HG03064 (cell line): ENCODE measurements around the gene KIAA1614.

Experiments used
- ATAC-seq: cut with Tn5 transposase; IDR thresholded peaks from one replicate; pipeline ENCODE4 v1.9.1; 2021; ENCODE audit warnings: low read depth; ENCODE audit not compliant: unreplicated experiment

Gene KIAA1614

DNA sequence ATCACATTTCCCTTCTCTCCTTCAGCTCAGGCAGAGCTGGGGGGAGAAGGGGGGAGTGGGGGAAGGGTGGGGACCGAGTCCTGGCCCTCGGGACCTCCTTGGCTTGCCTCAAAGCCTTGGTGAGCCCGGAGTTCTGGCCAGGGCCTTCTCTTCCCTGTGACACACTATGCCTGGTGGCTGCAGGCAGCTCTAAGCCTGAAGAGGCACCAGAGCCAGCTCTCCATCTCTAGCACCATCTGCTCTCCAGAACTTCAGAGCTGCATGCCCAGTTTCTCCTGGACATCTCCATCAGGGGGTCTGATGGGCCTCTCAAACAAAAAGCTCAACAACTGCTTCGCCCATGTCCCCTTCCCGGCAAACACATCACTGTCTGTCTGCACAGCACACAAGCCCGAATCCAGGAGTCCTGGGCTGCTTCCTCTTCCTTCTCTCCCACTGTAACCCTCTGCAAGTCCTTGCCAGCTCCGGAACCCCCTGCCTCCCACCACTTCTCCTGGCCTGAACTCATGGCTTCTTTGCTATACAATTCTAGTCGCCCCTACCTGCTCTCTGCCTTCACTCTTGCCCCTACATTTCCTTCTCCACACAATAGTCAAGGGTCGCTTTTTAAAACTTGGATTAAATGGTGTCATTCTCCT lies 26.5 kb downstream of the KIAA1614 start:
- no peak for ATAC-seq

- no peak for ATAC-seq
These were observed 27.0 kb downstream of the KIAA1614 start for GRCh38 chr1:180939711-180940103.

- no peak for ATAC-seq
These were observed 27.7 kb downstream of the KIAA1614 start for GRCh38 chr1:180940445-180940844.

DNA sequence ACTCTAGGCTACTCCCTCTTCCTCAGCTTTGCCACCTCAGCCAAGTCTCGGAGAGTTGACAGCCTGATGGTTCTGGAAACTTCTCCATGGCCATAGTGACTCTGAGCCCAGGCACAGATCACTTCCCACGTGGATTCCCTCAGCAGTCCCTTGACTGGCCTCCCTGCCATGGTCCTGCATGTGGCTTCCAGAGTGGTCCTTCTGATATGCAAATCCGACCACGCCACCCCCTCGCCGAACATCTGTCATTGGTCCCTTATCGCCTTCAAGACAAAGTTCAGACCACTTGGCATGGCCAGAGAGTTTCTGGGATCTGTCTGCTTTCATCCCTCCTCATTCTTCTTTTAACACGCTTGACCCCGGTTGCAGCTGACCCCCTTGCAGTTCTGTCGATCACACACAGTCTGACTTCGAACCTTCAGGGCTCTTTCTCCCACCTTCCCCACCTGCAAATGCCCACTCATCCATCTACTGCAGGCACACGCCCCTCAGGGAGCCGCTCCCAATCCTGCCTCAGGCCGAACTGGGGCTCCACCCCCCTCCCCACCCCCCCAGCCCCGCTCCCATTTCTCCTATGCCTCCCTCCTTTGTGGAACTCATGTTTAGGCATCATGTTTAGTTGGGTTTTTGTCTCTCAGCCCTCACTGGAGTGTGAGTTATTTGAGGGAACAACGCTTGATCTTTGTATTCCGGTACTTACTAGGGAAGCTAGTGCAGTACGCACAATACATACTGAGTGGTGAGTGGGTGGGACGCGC lies 29.0 kb downstream of the KIAA1614 start:
- no peak for ATAC-seq

- no peak for ATAC-seq
These were observed 32.5 kb downstream of the KIAA1614 start for GRCh38 chr1:180945151-180945550.

- ATAC-seq: no peak
These were observed 32.9 kb downstream of the KIAA1614 start for GRCh38 chr1:180945551-180945950.

- ATAC-seq: no peak
These were observed 33.4 kb downstream of the KIAA1614 start for GRCh38 chr1:180946056-180946455.

- no peak for ATAC-seq
These were observed 34.1 kb downstream of the KIAA1614 start for GRCh38 chr1:180946541-180947498.

GRCh38 chr1:180947499-180947885 lies 34.8 kb downstream of the KIAA1614 start:
- no peak for ATAC-seq

- ATAC-seq: no peak
These were observed 35.4 kb downstream of the KIAA1614 start for GRCh38 chr1:180947901-180948640.

GRCh38 chr1:180948641-180949615 lies 36.2 kb downstream of the KIAA1614 start:
- ATAC-seq: no peak

GRCh38 chr1:180949616-180950000 lies 36.9 kb downstream of the KIAA1614 start:
- ATAC-seq: no peak

GRCh38 chr1:180950321-180950720 lies 37.6 kb downstream of the KIAA1614 start:
- no peak for ATAC-seq

GRCh38 chr1:180951186-180951745 lies 38.6 kb downstream of the KIAA1614 start:
- no peak for ATAC-seq

- ATAC-seq: no peak
These were observed 39.3 kb downstream of the KIAA1614 start for GRCh38 chr1:180951836-180952656.

DNA sequence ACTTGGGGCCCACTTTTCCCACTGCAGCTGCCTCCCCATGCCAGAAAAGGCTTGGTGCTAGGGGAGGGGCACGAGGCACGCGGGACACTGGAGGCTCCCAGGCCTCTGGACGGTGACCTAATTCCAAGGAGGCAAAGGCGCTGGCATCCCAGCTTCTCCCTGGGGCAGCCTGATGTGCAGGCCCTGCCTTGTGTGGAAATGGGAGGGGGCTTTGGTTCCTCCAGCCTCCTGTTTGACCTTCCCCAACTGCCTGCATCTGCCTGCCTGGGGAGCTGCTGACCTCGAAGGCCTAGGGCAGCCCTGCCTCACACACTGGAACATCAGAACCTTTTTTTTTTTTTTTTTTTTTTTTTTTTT lies 39.9 kb downstream of the KIAA1614 start:
- no peak for ATAC-seq

DNA sequence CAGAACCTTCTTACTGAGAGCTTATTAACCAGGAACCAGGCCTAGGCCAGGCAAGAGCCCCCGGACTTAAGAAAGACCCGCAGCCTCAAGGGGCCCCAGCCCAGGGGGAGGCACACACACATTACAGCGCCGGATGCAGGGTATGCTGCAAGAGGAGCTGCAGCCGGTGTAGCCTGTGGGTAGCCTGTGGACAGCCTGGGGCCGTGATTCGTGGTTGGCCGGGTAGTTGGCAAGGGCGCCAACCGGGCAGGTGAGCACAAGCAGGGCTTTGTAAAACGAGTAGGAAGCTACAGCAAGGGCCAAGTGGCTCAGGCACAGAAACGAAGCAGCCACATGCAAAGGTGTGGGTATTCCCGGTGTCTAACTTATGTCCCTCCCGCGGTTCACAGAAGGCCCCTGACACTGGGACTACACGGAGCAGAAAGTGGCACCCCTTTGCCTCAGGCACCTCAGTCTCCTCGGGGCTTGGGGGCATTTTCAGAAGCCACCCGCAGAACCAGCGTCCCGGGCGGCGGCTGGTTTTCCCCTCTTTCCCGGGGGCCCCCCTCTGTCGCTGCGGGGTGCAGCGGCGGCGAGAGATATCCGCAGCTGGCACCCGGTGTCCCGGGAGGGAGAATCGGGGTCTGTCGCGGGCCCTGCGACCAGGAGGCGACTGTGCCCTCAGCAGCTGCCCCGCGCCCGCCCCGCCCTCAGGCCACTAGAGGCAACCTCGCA lies 40.8 kb downstream of the KIAA1614 start:
- ATAC-seq: peak; percentile 33
